NK-92 treated with Interleukin-12 subunit alpha and Interleukin-12 subunit beta, amount 100 ng/mL, for 24 hours (cell line): Measurements from ENCODE around the gene GPBP1L1.
"Not testable (repeated sequence)": the region's sequence is repeated elsewhere in the genome, so short reads cannot be mapped to it uniquely, and the experiment has no call there.

ENCODE experiments used
- DNase-seq: peaks from one replicate; lab custom pipeline; 2025; lab: John Stamatoyannopoulos, UW

The GPBP1L1 gene

GRCh38 chr1:45635211-45635610, 51.1 kb downstream of the GPBP1L1 start:
- no peak for DNase-seq

DNA sequence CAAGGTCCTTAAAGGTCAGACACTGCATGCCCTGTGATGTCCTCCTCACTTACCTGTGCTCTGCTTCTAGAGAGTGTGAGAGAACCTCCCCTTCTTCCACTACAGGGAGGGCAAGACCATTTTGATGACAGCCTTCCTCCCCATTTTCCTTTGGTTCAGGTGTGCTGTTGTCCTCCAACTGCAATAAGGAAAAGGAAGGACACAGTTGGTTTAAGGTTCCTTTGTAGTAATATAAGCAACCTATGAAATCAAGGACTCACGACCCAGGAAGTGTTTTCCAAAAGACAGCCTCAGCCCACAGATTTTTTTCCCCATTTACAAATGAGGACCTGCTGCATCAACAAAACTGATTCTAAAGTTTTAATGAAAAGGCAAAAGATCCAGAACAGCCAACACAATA, 55.9 kb downstream of the GPBP1L1 start:
- no peak for DNase-seq

GRCh38 chr1:45629035-45629434, 57.3 kb downstream of the GPBP1L1 start:
- no peak for DNase-seq

- DNase-seq, result no peak
Observed at GRCh38 chr1:45623972-45624371, 62.4 kb downstream of the GPBP1L1 start, which contains the start of gene CCDC17. TSS of gene CCDC17 (minus strand) at chr1:45624054. CDS start at chr1:45623909, 145 bp downstream.

- DNase-seq, result no peak
Observed at GRCh38 chr1:45622524-45623394, 63.6 kb downstream of the GPBP1L1 start.

GRCh38 chr1:45621895-45622523, 64.3 kb downstream of the GPBP1L1 start:
- no peak for DNase-seq

- no peak for DNase-seq
Observed at GRCh38 chr1:45621501-45621836, 64.9 kb downstream of the GPBP1L1 start.

GRCh38 chr1:45620588-45621500, 65.5 kb downstream of the GPBP1L1 start:
- no peak for DNase-seq

- no peak for DNase-seq
Observed at GRCh38 chr1:45619149-45619921, 67.0 kb downstream of the GPBP1L1 start.

- no peak for DNase-seq
Observed at GRCh38 chr1:45617618-45618017, 68.7 kb downstream of the GPBP1L1 start.

GRCh38 chr1:45615885-45616284, 70.4 kb downstream of the GPBP1L1 start:
- DNase-seq, result no peak

DNA sequence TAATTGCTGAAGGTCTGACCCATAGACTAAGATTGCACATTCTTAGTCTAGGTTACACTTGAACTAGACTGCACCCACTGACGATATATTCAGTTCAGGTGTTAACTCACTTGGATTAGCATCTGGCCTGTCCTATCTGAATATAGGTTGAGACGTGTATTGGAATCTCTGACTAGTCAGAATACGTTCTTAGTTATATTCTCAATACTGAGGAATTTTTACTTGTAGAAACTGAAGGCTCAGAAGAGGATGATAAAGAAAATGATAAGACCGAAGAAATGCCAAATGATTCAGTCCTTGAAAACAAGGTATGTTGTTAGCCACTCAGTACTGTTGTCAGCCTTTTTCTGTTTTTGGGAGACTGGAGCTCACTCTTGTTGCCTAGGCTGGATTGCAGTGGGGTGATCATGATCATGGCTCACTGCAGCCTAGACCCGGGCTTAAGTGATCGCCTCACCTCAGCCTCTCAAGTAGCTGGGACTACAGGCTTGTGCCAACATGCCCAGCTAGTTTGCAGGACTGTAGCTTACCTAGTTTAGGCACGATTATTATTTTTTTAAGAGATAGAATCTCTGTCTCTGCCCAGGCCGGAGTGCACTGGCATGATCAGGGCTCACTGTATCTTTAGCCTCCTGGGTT, 73.3 kb downstream of the GPBP1L1 start:
- no peak for DNase-seq

- no peak for DNase-seq
Observed at GRCh38 chr1:45610589-45611226, 75.6 kb downstream of the GPBP1L1 start.

DNA sequence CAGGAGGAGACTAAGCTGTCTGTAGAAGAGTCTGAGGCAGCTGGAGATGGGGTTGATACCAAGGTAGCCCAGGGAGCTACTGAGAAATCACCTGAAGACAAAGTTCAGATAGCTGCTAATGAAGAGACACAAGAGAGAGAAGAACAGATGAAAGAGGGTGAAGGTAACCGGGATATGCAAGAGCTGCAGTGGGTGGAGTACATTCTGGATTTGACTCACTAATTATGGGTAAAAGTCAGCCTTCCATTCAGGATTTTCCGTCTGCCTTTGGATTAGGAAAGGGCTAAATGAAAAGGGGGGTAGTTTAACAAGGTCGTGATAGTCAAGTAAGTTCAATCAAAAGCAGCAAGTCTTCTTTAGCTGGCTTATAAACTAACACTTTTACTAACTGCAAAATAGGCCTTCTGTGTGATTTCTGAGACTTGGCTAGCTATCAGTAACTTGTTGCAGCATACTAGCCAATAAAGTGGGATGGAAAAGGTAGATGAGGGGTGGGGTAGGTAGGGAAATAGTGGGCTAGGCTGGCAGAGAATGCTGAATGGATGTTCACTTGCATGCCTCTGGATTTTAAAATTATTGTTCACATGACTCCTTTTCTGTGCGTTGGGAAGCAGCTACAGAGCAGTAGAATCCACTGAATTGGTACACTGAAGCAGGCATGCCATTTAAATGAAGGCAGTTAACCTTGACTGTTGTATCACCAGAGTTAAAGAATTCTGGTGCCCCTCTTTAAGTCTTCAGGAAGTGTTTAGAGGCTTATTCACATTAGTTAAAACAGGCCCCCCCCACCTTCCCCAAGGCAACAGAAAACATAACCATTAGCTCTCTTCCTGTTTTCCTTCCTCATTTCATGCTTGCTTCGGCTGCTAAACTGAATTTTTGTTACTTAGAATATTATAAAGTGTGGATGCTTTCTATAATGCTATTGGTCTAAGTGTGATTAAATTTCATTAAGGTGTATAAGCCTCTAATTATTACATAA, 77.9 kb downstream of the GPBP1L1 start:
- DNase-seq, result no peak

DNA sequence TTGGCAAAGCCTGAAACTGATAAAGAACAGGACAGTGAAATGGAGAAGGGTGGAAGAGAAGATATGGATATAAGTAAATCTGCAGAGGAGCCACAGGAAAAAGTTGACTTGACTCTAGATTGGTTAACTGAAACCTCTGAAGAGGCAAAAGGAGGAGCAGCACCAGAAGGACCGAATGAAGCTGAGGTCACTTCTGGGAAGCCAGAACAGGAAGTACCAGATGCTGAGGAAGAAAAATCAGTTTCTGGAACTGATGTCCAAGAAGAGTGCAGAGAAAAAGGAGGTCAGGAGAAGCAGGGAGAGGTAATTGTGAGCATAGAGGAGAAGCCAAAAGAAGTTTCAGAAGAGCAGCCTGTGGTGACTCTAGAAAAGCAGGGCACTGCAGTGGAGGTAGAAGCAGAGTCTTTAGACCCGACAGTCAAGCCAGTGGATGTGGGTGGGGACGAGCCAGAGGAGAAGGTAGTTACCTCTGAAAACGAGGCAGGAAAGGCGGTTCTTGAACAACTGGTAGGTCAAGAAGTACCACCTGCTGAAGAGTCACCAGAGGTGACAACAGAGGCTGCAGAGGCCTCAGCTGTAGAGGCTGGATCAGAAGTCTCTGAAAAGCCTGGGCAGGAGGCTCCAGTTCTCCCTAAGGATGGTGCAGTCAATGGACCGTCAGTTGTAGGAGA, 78.8 kb downstream of the GPBP1L1 start:
- DNase-seq, result no peak

DNA sequence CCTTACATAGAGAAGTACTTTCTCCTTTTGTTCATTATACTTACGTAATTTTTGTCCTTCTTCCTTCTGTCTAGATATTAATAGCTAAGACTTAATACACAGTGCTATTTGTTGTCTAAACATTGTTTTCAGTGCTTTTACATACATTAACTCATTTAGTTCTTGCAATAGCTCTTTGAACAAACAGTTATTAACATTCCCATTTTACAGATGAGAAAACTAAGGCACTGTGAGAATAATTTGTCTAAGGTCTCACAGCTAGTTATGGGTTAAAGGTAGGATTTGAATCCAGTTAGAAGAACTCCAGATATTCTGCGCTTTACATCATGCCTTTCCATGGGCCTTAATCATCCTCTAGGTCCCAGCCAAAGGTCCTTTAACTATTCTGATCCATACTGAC, 82.1 kb downstream of the GPBP1L1 start:
- no peak for DNase-seq

GRCh38 chr1:45596765-45597164, 89.6 kb downstream of the GPBP1L1 start:
- not testable (repeated sequence) for DNase-seq

GRCh38 chr1:45594412-45594811, 91.9 kb downstream of the GPBP1L1 start:
- DNase-seq, result no peak

GRCh38 chr1:45589861-45590260, 96.5 kb downstream of the GPBP1L1 start:
- no peak for DNase-seq
